SK-N-SH treated with all-trans-retinoic acid at 6 μM for 48 hours (cell line): Measurements from ENCODE around the gene HASPIN.

Experiments
- ATAC-seq: fragments of 200-7000 bp; cut with Tn5 transposase; 3 replicates; pipeline ENCODE4 v1.9.1; 2020; ENCODE audit warnings: mild to moderate bottlenecking, moderate library complexity
- ARNTL ChIP-seq: fragments of 450-650 bp; formaldehyde crosslinking; IDR thresholded peaks from 2 replicates; pipeline ENCODE4 v1.5.0; 2020; ENCODE audit warnings: low read depth, mild to moderate bottlenecking, moderate library complexity, borderline replicate concordance
- BACH2 ChIP-seq: fragments of 250-450 bp; sonication (Bioruptor Pico); IDR thresholded peaks from 2 replicates; pipeline ENCODE4 v1.9.0; 2021; ENCODE audit warnings: mild to moderate bottlenecking, borderline replicate concordance
- CREB5 ChIP-seq: fragments of 250-450 bp; sonication (Bioruptor Pico); IDR thresholded peaks from 2 replicates; pipeline ENCODE4 v1.5.1; 2020; ENCODE audit warnings: low read depth, mild to moderate bottlenecking, moderate library complexity
- CSDC2 ChIP-seq: fragments of 250-450 bp; sonication (Bioruptor Pico); IDR thresholded peaks from 2 replicates; pipeline ENCODE4 v1.5.0; 2020; ENCODE audit warnings: mild to moderate bottlenecking, moderate library complexity
- CSRNP3 ChIP-seq: fragments of 250-450 bp; sonication (Bioruptor Pico); IDR thresholded peaks from 2 replicates; pipeline ENCODE4 v1.5.1; 2021; ENCODE audit warnings: mild to moderate bottlenecking, moderate library complexity
- ESRRG ChIP-seq: fragments of 250-450 bp; sonication (Bioruptor Pico); IDR thresholded peaks from 2 replicates; pipeline ENCODE4 v1.6.1; 2021; ENCODE audit warnings: mild to moderate bottlenecking
- GLIS3 ChIP-seq: fragments of 250-450 bp; sonication (Bioruptor Pico); IDR thresholded peaks from 2 replicates; pipeline ENCODE4 v1.5.0; 2020; ENCODE audit warnings: mild to moderate bottlenecking, moderate library complexity
- ISL1 ChIP-seq: fragments of 250-450 bp; sonication (Bioruptor Pico); IDR thresholded peaks from 2 replicates; pipeline ENCODE4 v2.1.2; 2022; ENCODE audit warnings: mild to moderate bottlenecking, moderate library complexity
- OSR1 ChIP-seq: fragments of 250-450 bp; sonication (Bioruptor Pico); IDR thresholded peaks from 2 replicates; pipeline ENCODE4 v1.8.0; 2022; ENCODE audit warnings: moderate library complexity, mild to moderate bottlenecking, inconsistent platforms
- PATZ1 ChIP-seq: fragments of 250-450 bp; sonication (Bioruptor Pico); IDR thresholded peaks from 2 replicates; pipeline ENCODE4 v1.8.0; 2020; ENCODE audit warnings: mild to moderate bottlenecking, moderate library complexity, borderline replicate concordance
- POU6F1 ChIP-seq: fragments of 250-450 bp; sonication (Bioruptor Pico); IDR thresholded peaks from 2 replicates; pipeline ENCODE4 v1.8.0; 2021; ENCODE audit warnings: low read depth, mild to moderate bottlenecking, moderate library complexity, borderline replicate concordance
- PPARA ChIP-seq: fragments of 250-450 bp; sonication (Bioruptor Pico); IDR thresholded peaks from 2 replicates; pipeline ENCODE4 v1.5.0; 2020; ENCODE audit warnings: mild to moderate bottlenecking, borderline replicate concordance
- SNAI2 ChIP-seq: fragments of 250-450 bp; sonication (Bioruptor Pico); IDR thresholded peaks from 2 replicates; pipeline ENCODE4 v1.5.0; 2020; ENCODE audit warnings: mild to moderate bottlenecking, moderate library complexity
- TCF4 ChIP-seq: fragments of 250-450 bp; sonication (Bioruptor Pico); IDR thresholded peaks from 2 replicates; pipeline ENCODE4 v1.8.0; 2021; ENCODE audit warnings: mild to moderate bottlenecking, moderate library complexity, borderline replicate concordance
- TOX ChIP-seq: fragments of 250-450 bp; sonication (Bioruptor Pico); IDR thresholded peaks from 2 replicates; pipeline ENCODE4 v1.8.0; 2021; ENCODE audit warnings: mild to moderate bottlenecking, moderate library complexity, borderline replicate concordance
- TSHZ2 ChIP-seq: fragments of 250-450 bp; sonication (Bioruptor Pico); IDR thresholded peaks from 2 replicates; pipeline ENCODE4 v1.5.0; 2020; ENCODE audit warnings: mild to moderate bottlenecking, moderate library complexity
- ZC3H10 ChIP-seq: fragments of 250-450 bp; sonication (Bioruptor Pico); IDR thresholded peaks from 2 replicates; pipeline ENCODE4 v1.5.1; 2021; ENCODE audit warnings: mild to moderate bottlenecking, moderate library complexity
- ZFP3 ChIP-seq: fragments of 250-450 bp; sonication (Bioruptor Pico); IDR thresholded peaks from 2 replicates; pipeline ENCODE4 v1.5.0; 2020; ENCODE audit warnings: mild to moderate bottlenecking, moderate library complexity
- ZFP30 ChIP-seq: fragments of 450-650 bp; formaldehyde crosslinking; IDR thresholded peaks from 2 replicates; pipeline ENCODE4 v1.5.0; 2022; ENCODE audit warnings: mild to moderate bottlenecking, moderate library complexity
- ZNF565 ChIP-seq: fragments of 450-650 bp; formaldehyde crosslinking; conservative IDR thresholded peaks from 2 replicates; pipeline ENCODE4 v1.5.0; 2020; ENCODE audit warnings: low read depth, mild to moderate bottlenecking, moderate library complexity
- ZNF70 ChIP-seq: fragments of 450-650 bp; formaldehyde crosslinking; IDR thresholded peaks from 2 replicates; pipeline ENCODE4 v1.5.0; 2020; ENCODE audit warnings: mild to moderate bottlenecking, moderate library complexity
- ZNF8 ChIP-seq: fragments of 450-650 bp; formaldehyde crosslinking; IDR thresholded peaks from 2 replicates; pipeline ENCODE4 v1.5.0; 2020; ENCODE audit warnings: mild to moderate bottlenecking, moderate library complexity

Gene HASPIN

GRCh38 chr17:3765981-3766380 is 42.3 kb downstream of the HASPIN start:
- TF ChIP-seq POU6F1 = no peak
- TF ChIP-seq TSHZ2 = no peak
- TF ChIP-seq PATZ1 (CRISPR knock-in tag) = no peak
- no peak for TF ChIP-seq ARNTL
- TF ChIP-seq ESRRG (CRISPR knock-in tag) = no peak
- TF ChIP-seq CREB5 = no peak
- no peak for TF ChIP-seq ZFP3
- no peak for TF ChIP-seq SNAI2
- TF ChIP-seq OSR1 (CRISPR knock-in tag) = no peak
- no peak for TF ChIP-seq ZNF565 (CRISPR knock-in tag)
- no peak for TF ChIP-seq ZC3H10 (CRISPR knock-in tag)
- no peak for TF ChIP-seq TOX (CRISPR knock-in tag)
- TF ChIP-seq CSDC2 (CRISPR knock-in tag) = no peak
- no peak for TF ChIP-seq BACH2
- no peak for TF ChIP-seq CSRNP3 (CRISPR knock-in tag)
- no peak for TF ChIP-seq ZNF70 (CRISPR knock-in tag)
- TF ChIP-seq ZNF8 (CRISPR knock-in tag) = no peak
- no peak for TF ChIP-seq ISL1 (CRISPR knock-in tag)
- TF ChIP-seq TCF4 (CRISPR knock-in tag) = no peak
- TF ChIP-seq PPARA (CRISPR knock-in tag) = no peak
- ATAC-seq = no peak

- TF ChIP-seq ZFP3 (no peak), OSR1 (CRISPR knock-in tag) (no peak), SNAI2 (no peak), CREB5 (no peak), ZNF8 (CRISPR knock-in tag) (no peak), POU6F1 (no peak), ZFP30 (no peak), GLIS3 (CRISPR knock-in tag) (no peak), ISL1 (CRISPR knock-in tag) (no peak), CSDC2 (CRISPR knock-in tag) (no peak), PATZ1 (CRISPR knock-in tag) (no peak), ESRRG (CRISPR knock-in tag) (no peak), TSHZ2 (no peak)
- TF ChIP-seq, all 23 proteins: peak for 0
- ATAC-seq = no peak
Observed at GRCh38 chr17:3766779-3767178, 43.1 kb downstream of the HASPIN start.
